GM19455 (cell line): ENCODE data around the gene GALNT9.
"Not testable (repeated sequence)": the region's sequence is repeated elsewhere in the genome, so short reads cannot be mapped to it uniquely, and the experiment has no call there.

Experiments
- ATAC-seq: cut with Tn5 transposase; IDR thresholded peaks from one replicate; pipeline ENCODE4 v1.9.1; 2021; ENCODE audit not compliant: unreplicated experiment

Gene GALNT9

DNA sequence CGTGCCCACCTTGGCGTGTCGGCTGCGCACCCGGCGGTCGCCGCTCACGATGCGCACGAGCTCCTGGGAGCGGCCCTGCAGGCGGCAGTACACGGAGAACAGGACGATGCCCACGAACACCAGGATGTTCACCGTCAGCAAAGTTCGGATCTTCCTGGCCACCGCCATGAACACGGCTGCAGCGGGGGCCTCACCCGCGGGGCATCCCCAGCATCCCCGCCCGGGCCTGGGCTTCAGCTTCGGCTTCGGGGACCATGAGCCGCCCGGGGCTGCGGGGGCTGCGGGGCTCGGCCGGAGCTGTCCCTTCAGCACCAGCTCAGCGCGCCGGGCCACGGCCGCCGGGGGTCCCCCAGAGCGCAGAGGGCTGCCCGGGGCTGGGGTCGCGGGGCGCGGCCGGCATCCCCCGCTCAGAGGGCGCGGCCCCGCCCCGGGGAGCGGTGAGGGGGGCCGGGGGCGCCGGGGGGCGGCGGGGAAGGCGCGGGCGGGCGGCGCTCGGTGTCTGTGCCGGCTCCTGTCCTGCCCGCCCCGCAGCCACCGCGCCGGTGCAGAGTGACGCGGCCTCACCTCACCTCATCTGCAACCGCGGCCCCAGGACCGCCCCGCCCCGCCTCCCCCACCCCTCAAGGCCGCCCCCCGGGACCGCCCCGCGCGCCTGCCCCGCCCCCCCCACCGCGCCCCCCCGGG is at the start of gene GALNT9:
Gene GALNT9 (minus strand): TSS at position 554 of the 684 bp plus-strand sequence. CDS start 386 bp downstream, at position 168.
- ATAC-seq: no peak

DNA sequence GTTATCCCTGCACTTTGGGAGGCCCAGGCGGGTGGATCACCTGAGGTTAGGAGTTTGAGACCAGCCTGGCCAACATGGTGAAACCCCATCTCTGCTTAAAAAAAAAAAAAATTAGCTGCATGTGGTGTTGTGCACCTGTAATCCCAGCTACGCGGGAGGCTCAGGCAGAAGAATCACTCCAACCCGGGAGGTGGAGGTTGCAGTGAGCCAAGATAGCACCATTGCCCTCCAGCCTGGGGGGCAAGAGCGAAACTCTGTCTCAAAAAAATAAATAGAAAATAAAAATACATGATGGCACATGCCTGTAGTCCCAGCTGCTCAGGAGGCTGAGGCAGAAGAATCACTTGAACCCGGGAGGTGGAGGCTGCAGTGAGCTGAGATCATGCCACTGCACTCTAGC is 49.7 kb upstream of the GALNT9 start:
- not testable (repeated sequence) for ATAC-seq

DNA sequence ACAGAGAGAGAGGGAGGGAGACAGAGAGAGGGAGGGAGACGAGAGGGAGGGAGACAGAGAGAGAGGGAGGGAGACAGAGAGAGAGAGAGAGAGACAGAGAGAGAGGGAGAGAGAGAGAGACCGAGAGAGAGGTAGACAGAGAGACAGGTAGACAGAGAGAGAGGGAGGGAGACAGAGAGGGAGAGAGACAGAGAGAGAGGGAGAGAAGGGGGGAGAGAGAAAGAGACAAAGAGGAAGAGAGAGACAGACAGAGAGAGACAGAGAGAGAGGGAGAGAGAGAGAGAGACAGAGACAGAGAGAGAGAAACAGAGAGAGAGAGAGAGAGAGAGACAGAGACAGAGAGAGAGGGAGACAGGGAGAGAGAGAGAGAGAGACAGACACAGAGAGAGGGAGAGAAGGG is 47.8 kb upstream of the GALNT9 start:
- ATAC-seq: no peak

DNA sequence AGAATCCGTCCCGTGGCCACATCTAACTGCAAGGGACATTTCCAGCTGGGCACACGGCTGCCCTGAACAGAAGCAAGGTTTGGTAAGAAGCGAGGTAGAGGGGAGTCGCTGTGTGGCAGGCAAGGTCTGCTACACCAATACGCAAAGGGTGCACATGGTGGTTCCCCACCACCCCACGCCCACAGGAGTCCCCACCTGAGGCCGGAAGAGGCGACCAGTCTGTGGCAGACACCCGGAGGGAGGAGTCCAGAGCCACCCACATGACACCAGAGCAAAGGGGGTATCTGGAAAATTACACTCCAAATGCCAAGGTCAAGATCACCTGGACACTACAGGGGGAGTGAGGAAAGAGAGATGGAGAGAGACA is 47.1 kb upstream of the GALNT9 start:
- ATAC-seq: no peak

DNA sequence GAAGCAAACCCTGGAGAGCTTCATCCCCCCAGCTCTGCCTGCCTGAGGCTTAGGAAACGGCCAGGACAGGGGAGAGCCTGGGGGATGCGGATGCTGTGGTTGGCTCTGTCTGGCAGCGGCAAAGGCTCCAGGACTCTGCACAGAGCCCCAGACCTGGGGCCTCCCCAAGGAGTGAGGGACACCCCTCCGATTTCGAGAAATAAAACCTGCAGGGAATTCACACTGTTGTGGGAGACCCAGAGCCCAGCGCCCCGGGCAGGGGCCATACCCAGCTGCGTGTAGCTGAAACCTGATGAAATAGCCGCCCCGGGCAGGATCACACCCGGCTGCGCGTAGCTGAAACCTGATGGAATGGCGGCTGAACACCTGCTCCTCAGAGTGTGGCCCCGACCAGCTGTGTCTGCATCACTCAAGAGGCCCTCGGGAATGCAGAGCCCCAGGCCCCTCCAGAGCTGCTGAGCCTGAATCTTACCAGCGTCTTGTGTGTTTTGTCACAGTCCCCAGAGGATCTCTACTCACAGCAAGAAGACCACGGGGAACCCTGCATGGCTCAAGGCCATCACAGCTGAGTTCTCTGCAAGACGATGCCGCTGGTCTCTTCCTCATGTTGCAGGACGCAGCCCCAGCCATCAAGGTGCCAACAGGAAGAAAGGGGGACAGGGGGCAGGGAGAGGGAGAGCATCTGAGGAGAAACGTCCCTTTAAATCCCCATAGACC is 46.5 kb upstream of the GALNT9 start:
- no peak for ATAC-seq

DNA sequence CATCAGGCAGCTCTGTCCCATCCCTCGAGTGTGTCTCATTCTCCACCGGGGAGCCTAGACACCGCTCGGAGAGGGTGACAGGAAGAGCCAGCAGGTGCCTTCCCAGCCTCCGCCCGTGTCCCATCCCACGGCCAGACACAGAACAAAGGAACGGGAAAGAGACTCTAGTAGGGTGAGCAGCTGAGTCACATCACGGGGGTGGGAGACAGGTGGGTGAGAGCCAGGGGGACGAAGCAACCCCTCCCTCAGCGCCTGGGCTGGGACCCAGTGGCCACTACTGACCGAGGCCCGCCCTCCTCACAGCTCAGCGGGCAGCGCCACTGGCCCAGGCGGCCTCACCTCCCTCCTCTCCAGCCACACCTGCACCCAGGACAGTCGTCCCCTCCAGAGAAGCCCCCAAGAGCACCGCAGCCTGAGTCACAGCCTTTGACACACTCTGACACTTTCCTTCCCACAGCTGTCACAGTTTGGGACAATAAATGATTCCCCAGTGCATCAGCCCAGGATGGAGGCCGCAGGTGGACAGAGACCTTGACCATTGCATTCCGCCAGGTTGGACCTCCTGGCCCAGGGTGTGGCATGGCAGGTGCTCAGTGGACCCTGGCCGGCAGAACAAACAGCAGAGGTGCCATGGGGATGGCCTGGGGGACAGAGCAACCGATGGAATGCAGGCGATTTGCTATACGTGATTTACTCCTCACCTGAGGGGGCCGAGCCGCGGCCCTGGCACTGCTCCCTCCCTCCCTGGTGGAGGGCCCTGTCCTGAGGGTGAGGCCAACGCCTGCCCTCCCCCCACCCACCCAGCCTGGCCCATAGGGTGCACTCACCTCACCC is 45.4 kb upstream of the GALNT9 start:
- no peak for ATAC-seq

DNA sequence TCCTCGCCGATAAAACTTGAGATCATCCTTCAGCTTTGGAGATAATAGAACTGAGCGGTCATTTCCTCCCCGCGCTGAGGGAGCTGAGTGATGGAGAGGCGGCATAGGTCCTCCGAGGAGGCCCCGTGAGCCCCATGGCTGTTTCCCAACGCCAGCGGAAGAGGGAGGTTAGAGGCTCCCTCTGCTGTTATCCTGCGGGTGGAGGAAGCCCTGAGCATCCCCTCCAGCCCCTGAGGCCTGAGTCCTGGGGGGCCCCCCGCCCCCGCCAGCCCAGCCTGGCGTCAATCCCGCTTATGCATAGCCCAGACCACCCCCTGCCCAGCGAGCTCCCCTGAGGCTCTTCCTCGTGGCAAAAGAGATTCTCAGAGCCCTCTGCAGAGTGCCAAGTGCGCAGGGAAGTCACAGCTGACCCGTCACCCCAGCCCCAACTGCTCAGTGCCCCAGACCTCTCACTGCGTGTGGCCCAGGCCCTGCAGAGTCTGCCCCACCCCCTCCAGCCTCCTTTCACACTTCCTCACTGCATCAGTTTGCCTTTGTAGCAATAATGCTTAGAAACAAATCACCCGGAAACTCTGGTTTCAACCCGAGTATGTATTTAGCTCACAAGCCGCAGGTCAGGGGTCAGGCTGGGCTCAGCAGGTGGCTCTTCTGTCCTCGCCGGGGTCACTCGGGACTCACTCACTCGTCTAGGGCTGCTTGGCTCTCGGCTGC is 44.7 kb upstream of the GALNT9 start:
- ATAC-seq: no peak

DNA sequence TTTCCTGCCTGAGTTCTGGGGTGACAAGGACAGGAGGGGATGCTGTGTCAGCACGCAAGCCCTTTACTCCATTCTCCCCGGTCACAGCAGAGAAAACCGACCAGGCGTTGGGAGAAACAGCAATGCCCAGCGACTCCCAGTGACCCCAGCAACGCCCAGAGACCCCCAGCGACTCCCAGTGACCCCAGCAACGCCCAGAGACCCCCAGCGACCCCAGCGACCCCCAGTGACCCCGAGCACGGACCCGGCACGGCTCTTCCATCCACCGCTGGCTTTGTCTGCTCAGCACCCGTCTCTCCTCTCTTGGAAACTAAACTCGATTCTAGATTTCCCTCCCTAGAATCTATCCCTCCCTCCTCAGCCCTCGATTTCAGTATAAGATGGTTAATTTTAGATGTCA is 38.5 kb upstream of the GALNT9 start:
- no peak for ATAC-seq

DNA sequence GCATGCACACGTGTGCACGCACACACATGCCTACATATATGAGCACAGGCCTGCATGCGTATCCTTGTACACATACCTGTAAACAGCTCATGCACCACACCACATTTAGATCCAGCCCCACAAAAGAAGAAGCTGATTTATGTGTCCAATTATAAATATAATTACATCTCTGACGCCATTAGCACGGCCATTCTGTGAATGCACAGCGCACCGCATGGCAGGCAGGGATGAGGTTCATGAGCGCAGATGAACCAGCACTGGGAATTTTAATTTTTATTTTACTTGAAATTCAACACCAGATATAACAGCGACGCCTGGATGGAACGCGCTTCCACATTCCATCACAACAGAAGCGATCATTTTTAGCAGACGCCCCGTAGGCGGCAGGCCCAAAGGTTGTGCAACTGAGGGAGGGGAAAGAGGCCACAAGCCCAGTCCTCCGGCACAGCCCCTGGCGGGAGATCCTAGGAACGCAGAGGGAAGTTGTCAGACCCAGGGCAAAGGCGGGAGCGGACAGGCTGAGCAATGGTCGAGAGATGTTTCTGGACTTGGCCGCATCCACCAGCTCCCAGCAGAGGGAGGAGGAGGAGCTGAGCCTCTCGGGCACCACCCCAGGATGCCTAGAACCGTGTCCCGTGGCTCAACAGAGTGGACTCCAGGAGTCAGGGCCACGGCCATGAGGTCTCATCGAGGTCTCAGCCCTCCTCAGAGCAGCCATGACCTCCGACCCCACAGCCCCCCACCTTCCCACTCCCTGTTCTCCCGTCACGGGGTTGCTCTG is 37.9 kb upstream of the GALNT9 start:
- no peak for ATAC-seq

DNA sequence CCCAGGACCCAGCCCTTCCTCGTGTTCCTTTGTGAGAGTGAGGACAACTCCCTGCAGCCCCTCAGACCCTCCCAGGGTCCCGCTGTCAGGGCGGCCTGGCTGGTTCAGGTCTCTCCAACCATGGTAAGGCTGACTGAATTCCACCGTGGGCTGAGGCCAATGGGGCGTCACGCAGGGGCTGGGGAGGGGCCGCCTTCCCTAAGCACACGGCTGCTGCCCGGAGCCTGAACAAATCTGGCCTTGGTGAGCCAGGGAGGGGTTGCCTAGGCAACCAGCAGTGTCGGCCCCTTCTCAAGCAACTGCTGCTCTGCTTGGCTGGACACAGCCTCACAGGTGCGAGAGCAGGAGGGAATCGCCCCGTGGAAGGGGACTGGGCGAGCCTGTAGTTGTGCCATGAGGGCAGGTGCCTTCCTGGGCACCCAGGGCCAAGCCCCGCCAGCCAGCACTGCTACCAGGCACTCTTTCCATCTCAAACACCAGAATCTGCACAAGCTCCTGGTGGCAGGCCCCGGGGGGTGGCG is 37.0 kb upstream of the GALNT9 start:
- no peak for ATAC-seq

DNA sequence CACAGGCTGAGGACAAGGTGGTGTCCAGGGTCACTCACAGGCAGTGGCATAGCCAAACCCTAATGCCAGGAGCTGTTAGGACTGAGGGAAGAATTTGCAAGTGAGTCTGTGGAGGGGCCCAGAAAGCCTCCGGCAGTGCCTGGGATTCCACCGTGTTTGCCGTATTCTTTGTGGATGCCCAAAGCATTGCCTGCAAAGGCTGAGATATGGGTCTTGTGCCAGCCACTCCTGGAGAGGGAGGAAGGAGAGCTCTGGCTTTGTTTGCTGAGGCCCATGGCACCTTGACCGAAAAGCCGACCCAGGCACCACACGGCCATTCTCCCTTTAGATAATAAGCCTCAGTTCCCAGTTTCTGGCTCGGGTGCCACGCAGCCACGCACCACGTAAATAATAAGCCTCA is 35.8 kb upstream of the GALNT9 start:
- no peak for ATAC-seq

DNA sequence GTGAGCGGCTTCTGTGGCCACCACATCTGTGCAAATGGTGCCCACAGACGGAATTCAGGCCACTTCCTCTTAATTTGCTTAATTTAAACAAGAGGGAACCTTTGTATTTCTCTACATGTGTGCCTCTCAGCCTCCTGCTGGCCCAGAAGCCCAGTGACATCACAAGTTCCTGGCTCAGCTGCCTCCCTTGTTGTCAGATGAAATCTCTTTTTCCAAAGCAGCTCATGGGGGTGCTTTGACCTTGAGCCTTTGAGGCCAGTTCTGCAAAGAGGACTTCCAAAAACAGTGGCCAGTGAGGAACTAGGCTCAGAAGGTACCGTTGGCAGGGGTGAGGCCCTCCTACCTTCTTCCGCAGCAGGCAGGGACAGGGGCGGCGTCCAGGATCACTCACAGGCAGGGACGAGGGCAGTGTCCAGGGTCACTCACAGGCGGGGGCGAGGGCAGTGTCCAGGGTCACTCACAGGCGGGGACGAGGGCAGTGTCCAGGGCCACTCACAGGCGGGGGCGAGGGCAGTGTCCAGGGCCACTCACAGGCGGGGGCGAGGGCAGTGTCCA is 35.0 kb upstream of the GALNT9 start:
- no peak for ATAC-seq

DNA sequence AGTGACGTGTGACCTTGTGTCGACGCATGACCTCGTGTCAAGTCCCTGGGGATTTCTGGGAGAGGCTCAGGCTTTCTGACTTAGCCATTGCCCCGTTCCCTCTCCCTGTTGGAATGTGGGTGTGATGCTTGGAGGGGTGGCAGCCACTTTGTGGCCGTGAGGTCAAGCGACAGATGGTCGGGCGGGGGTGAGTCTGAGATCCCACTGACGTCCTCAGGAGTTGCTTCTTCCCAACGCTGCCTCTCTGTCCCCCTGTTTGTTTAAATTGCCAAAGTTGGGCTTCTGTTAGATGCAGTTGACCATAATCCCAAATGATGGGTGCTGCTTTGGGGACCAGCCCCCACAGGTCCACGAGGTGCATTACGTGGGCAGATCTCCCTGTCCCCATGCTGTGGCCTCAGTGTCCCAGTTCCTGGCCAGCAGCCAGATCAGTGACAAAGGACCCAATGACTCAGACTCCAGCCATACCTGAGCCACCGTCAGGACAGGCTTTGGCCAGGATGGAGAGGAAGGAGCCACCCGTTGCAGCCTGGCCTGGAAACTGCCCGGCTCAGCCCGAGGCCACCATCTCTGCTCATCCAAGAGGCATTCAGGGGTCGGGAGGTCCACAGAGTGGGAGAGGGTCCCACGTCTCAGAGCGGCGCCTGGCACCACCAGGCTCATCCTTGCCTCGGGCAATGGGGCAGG is 34.4 kb upstream of the GALNT9 start:
- ATAC-seq: no peak

DNA sequence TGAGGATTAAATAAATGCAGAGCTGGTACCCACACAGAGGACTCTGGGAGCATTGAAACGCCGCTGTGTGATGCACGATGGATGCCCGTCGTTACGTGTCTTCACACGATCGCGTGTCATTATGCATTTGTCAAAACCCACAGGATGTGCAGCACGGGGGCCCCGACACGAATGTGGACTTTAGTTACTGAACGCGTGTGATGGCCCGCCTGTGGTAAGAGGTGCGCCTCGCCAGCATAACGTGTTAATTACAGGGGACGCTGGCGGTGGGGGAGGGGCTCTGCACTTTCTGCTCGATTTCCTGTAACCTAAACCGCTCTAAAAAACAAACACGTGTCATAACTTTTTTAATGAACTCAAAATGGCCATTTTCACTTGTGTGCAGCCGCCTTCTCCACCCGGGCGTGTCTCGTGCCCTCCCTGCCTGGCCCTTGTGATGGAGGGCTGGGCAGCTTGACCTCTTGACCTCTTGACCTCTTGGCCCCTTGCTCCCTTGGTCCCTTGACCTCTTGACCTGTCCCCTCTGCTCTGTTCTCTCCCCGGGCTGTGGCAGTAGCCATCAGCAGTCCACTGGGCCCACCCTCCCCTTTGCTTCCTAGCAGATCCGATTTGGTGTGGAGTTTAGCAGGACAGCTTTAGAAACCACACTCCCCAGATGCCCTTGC is 33.7 kb upstream of the GALNT9 start:
- ATAC-seq: no peak

DNA sequence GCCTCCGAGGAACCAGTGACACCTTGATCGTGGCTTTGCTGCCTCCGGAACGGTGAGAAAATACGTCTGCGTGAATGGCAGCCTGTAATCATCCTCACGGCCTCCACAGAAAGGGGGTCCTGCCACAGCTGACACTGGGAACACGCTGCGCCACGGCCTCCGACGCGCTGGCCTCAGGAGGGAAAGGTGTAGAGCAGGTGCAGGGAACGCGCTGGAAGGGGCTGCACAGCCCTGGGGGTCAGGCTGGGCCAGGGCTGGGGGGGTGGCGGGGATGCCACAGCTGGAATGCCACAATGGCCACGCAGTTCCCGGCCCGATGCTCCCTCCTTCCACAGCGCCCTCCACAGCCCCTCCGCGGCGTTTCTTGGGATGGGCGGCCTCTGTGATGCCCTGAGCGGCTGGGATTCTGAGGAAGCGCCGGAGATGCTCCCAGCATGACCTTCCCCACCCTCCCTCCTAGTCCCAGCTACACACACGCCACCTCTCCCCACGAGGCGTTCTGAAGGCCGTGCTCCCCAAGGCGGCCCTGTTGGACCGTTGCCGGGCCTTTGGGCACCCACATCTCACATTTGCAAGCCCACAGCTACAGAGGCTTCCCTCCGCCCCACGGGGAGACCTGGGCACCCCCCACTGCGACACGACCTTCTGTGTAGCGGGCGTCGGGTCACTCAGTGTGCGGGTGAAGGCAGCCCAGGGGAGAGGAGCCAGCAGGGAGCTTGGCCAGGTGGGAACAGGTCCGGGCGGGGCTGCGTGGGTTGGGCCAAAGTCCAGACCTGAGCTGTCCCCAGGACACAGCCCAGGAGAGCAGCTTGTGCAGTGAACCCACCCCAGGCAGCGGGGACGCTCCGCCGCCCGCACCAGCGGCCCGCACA is 31.8 kb upstream of the GALNT9 start:
- no peak for ATAC-seq

DNA sequence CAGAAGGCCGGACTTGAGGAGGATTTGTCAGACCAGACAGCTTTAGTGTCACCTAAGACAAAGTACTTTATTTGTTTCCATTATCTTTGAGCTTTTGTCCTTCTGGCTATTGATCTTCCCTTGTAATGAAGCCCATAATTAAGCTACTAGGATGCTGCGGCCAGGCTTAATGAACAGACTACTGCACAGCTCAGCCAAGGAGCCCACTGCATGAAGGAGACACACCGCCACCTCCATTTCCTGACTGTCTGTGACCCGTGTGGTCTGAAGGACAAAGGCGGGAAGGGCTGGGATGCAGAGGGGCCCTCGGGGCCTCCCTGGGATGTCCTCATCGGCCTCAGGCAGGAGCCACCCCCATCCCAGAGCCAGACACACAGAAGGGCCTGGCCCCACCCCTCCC is 31.0 kb upstream of the GALNT9 start:
- no peak for ATAC-seq

DNA sequence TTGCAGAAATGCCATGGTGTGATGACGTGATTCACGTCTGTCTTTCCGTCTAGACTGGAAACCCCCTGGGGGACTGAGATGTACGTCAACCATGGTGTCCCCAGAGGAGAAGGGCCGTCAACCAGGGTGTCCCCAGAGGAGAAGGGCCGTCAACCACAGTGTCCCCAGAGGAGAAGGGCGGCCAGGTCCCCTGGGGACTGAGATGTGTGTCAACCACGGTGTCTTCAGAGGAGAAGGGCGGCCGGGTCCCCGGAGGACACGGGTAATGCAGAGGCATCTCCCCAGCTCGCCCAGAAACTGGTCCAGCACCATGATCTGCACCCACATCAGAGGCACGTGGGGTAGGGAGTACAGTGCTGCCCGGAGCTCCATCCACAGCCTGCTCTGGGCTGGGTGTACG is 30.6 kb upstream of the GALNT9 start:
- ATAC-seq: no peak

DNA sequence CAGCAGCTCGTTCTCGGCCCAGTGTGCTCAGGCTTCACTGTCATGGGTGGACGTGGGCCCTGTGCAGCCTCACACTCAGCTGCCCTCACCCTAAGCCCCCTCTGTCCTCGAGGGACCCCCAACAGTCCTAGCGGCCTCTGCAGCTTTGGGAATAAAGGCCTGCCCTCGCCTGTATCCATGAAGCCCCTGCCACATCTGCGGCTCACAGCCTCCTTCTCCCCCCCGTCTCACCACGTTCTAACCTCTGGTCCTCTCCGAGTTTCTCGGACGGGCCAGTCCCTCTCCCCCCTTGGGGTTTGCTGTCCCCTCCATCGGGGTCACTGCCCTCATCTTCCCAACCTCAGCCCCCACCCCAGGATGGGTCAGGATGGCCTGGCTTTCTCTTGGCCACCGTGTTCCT is 30.2 kb upstream of the GALNT9 start:
- ATAC-seq: no peak
